GM21786 (cell line): ENCODE data around the gene DIAPH3.
A peak's percentile ranks its signal among the peaks of the same experiment; 100 is the strongest.

Source experiments
- ATAC-seq: cut with Tn5 transposase; IDR thresholded peaks from one replicate; pipeline ENCODE4 v1.9.1; 2021; ENCODE audit not compliant: unreplicated experiment

The DIAPH3 gene

DNA sequence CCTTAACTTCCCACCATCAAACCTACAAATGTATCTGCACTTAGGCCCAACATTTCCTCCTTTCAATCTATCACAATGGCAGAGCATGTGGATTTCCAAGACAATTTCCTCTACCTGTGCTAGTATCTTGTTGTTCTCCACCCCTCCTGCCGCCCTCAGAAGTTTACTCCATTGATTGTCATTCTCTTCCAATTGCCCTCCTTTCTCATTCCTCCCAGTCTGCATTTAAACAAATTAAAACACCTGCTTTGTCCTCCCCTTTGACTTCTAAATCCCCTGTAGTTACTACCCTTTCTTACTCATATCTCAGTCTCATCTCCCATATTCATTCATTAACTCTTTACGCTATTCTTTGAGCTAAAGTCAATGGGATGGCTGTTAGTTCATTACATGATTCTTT is 370.6 kb downstream of the DIAPH3 start:
- no peak for ATAC-seq

DNA sequence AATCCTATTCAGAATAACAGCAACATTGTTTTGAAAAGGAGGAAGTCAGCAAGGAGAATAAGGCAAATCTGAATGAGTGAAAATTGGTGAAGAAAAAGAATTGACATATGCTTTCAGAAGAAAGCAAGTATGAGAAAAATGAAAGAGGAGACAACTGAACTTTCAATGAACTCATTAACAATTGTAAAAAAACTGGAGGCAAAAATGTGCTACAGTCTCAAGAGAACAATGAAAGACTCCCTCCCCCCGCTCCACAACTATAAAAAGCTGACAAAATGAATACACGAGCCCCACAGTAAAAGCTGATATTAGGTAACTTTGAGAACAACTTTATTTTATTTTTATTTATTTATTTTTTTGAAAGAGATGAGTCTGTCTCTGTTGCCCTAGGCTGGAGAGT is 373.1 kb downstream of the DIAPH3 start:
- ATAC-seq: no peak

DNA sequence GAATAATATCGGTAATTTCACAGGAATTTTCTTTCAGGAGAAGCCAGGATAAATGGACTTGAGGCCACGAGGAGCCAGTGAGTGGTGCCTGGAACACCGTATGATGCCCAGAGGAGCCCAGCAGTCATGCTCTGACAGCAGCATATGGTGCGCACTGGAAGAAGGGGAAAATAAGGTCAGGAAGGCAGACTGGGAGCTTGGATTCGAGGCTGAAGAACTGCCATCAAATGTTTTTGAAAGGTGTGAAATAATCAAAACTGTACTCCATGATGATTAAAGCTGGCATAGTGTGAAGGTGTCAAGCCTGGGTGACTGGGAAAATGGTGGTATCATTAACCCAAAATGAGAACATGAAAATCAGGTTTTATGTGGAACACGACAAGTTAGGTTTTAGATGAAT is 374.2 kb downstream of the DIAPH3 start:
- ATAC-seq: no peak

DNA sequence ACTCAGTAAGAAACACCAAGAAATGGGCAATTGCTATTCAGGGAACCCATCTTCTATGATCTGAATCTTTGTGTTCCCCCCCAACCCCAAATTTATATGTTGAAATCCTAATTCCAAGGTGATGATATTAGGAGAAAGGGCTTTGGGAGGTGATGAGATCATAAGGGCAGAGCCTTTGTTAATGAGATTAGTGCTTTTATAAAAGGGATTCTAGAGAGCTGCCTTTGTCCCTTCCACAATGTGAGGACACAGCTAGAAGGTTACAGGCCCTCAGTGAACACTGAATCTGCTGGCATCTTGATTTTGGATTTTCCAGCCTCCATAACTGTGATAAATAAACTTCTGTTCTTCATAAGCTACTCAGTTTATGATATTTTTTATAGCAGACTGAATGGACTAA is 376.0 kb downstream of the DIAPH3 start:
- ATAC-seq: no peak

DNA sequence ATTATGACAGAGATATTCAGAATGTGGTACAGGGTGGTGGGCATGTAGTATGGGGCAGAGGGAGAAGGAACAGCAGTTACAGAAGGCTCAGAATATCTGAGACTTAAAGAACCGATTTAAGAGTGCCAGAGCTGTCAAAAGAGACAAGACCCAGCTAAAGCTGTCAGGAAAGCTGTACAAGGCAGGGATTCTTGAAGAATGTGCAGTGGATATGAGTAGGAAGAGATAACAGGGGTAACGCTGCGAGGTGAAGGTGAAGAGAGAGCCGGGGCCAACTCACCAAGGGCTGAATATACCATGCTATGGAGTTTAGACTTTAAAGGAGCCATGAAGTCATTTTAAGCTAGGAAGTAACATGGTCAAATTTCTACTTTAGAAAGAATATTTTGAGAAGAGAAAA is 381.0 kb downstream of the DIAPH3 start:
- no peak for ATAC-seq

DNA sequence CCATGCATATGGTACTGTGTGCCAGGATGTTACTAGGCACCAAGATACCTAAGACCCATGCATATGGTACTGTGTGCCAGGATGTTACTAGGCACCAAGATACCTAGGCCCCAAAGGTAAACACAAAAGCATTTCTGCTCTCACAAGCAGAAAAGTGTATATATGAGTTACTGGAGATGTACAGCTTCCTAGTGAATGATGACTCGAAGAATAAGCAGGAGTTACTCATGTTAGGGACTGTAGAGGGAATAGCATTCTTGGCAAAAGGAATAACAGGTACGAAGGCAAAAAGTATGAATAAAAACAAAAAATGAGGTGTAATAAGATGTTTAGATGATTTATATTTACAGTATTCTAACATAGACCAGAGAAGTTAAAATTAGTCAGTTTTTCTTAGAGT is 383.7 kb downstream of the DIAPH3 start:
- ATAC-seq: no peak

DNA sequence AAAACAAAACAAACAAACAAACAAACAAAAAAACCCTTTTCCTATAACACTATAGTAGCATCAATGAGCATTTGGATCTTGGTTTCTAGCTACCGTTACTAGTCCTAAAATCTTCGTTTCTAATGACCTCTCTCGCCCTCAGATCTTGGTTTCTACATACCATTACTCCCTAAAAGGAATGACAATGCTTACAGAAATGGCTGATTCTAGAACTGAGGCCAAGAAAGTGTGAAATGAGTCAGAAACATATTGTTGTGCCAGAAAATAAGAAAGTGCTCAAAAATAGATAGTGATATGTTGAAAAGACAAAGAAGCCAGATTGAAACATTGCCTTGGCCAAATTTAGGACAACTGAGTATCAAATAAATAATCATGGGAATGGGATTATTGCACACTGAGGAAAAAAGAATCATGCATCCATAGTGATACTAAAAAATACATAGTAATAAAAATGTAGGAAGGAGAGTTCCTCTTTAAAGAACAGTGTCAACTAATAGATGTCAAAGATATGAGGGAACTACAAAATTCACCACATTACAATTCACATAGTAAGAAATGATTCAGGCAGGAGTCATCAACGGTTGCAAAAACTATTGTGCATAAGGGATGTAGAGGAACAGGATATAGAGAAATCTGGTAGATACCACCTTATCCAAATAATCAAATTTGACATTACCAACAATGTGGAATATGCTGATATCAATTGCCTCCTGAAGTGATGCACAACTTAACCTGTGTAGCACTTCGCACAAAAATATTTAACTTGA is 386.6 kb downstream of the DIAPH3 start:
- no peak for ATAC-seq

DNA sequence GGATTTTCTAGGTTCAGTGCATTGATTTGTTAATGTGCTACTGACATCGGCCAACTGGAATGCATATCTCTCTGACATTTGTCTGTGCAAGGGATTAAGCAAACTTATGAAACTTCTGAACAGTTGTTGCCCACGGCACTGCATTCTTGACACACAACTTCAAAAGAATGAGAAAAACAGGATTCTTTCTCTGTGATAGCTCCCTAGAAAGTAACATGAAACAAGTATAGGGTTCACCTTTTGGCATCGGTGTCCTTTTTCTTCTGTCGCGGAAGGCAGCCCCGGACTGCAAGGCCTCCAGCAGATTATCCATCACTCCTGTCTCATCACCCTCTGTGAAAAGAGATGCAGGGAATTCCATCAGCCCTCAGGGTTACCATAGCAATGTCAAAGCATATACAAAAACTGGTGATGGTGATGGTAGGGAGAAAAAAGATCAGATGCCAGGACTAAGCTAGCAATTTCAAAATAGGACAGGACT is 389.2 kb downstream of the DIAPH3 start:
- no peak for ATAC-seq

DNA sequence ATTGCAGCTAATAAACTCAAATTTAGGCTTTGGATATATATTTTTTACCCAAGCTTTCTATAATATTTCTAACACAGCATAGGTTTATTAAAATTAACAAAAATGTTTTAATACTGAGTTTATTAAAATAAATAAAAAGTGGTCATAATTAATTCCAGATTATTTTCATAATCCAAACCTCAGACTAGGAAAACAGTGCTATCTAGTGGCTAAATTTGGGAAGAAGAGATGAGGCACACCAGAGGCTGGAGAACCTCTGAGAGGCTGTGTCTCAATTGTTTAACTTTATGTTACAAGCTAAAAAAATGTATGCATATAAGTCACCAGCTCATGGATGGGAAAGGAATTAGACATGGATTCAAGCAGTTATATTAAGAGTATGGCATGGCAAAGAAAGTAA is 392.5 kb downstream of the DIAPH3 start:
- no peak for ATAC-seq

DNA sequence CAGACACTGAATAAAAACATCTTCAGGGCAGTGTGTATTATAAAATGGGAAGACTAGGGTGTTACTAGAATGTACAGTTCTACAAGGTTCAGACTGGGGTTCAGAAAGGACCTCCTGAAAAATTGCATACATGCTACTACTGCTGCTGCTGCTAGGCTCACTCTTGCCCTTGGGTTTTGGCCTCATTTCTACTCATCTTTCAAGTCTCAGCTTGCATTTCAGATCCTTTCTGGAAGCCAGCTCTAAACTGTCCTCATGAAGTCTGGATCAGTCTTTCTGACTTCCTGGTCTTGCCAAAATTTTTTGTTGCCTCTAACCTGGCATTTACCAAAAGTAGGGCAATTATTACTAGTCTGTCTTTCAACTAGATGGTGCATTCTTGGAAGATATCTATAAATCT is 393.3 kb downstream of the DIAPH3 start:
- ATAC-seq: no peak

DNA sequence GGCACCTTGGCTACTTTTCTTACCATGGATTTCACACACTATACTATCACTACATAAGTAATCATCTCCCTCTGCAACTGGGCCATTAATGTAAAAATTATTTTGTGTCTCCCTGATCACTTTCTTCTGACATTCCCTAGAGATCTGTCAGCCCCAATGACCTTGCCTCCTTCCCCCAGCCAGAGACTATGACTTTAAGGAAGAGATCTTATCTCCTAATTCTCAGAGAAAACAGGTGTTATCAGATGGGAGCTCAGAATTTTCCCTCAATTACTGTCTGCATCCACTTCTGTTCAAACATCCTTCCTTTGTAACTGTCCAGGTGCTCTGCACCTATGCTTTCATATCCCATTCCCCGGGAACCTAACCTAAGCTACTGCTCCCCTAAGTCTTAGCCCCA is 397.5 kb downstream of the DIAPH3 start:
- no peak for ATAC-seq

DNA sequence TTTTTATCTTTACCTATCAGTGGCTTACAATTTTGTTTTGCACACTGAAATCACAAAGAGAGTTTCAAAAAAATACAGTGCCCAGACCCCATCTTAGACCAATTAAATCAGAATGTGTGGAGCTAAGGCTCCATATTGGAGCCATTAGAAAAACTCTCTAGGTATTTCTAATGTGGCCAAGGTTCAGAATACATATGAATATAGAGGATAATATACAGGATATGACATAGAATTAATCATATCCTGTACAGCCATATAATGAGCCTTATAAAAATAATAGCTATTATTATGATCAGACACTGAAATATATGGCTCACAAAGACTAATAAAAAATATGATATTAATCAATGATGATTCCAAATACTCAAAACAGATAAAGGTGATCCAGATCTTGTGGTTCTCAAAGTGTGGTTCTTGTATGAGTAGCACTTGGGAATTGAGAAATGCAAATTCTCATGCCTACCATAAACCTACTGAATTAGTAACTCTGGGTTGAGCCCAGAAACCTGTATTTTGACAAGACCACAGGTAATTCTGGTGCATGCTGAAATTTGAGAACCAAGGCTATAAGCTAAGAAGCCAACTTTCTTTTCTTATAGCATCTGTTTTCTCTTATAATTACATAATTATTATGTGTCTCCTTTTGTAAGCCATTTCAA is 408.0 kb downstream of the DIAPH3 start:
- ATAC-seq: peak; percentile 59

DNA sequence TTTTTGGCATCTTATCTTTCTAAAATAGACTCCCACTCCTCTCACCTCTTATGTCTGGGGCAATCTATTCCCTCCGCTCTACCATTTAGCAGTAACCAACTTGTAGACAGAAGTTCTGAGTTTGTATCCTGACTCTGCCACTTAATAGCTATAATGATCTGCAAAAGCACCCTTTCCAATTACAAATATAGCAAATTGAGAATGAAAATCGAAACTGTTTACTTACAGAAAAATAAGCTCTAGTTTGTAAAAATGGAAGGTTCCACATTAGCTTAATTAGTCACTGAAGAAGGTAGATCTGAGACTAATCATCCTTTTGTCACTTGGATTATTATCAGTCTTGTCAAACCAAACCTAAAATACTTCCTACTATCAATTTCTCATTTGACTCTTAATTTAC is 409.3 kb downstream of the DIAPH3 start:
- ATAC-seq: peak; percentile 45

DNA sequence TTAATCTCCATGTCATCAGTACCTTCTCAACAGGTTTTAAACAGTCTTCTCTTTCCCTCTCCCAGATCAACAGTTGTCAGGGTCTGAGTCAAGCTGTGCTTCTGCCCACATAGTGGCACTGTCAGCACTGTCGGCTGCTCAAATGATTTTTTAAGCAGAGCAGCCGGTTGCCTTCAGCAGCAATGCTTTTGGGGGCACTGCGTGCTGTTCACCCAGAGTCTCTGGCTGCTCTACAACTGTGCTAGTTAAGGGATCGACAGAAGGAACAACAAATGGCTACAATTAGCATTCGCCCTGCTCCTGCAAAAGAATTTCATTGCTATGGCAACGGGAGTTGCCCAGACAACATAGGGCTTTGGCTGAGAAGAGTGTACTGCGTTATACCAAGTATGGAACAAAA is 412.9 kb downstream of the DIAPH3 start:
- ATAC-seq: no peak

DNA sequence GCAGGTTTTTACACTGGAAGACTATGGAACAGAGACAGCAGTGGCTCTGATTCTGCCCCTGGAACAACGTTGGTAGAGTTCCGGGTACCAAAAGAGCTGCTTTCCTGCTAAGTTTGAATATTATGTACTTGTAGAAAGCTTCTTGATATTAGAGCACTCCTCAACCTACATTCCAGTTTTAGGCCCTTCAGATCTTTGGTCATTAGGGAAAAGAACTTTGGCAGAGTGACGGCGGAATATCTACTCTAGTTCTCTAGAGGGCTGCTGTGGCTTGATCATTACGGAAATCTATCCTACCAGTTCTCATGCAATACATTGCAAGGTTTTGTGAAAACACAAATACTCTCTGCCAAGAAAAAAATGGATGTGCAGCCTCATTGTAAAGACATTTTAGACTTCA is 415.7 kb downstream of the DIAPH3 start:
- no peak for ATAC-seq

DNA sequence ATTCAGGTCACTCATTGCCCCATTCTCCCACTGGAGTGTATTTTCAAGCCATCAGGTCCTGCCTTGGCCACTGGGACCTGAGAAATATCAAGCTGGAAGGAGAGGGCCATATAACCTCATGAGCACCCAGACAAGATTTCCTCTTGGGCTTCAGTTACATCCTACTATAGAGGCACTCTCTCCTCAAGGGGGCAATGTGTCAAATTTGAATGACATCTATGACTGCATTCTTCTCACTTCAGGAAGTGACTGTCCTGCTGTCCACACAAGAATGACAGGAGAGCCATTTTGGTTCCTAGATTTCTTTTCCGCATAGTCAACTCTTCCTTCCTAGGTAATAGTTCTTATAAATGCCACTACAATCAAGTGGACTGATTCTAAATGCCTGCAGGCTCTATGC is 416.2 kb downstream of the DIAPH3 start:
- ATAC-seq: peak; percentile 31

DNA sequence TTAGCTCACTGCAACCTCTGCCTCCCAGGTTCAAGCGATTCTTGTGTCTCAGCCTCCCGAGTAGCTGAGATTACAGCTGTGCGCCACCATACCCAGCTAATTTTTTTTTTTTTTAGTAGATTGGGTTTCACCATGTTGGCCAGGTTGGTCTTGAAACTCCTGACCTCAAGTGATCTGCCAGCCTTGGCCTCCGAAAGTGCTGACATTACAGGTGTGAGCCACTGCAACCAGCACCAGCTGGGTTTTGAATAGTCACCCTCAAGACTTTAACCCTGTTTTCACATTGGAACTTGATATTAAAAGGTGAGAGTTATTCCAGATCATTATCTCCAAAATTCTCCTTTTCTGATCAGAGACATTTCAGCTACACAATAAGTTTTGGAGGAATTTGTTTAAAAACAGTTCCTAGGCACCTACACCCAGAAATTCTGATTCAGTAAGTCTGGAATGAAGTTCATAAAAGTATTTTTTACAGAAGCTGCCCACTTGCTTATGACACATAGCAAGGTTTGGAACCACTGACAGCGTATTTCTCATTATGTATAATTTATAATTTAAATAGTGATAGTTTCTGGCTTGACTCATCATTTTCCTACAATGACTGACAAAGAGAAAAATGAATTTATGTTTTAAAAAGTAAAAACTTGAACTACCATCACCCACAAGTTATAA is 417.3 kb downstream of the DIAPH3 start:
- ATAC-seq: no peak

DNA sequence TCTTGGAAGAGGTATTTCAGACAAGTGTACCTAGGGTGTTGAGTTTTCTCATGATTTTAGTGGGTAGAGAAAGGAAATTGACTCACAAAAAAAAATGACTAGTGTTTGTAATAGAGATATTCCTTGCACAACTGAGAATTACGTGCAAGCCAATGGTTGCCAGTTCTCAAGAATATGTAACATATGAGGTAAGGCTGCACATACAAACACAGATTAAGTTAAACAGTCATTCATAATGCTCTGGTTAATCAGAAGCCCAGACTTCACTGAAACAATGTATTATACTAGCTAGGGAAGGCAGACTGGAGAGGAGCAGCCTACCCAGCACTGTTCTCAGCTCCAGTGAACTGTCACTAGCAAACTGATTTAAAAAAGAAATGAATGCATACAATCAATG is 418.3 kb downstream of the DIAPH3 start:
- peak; percentile 58 for ATAC-seq

DNA sequence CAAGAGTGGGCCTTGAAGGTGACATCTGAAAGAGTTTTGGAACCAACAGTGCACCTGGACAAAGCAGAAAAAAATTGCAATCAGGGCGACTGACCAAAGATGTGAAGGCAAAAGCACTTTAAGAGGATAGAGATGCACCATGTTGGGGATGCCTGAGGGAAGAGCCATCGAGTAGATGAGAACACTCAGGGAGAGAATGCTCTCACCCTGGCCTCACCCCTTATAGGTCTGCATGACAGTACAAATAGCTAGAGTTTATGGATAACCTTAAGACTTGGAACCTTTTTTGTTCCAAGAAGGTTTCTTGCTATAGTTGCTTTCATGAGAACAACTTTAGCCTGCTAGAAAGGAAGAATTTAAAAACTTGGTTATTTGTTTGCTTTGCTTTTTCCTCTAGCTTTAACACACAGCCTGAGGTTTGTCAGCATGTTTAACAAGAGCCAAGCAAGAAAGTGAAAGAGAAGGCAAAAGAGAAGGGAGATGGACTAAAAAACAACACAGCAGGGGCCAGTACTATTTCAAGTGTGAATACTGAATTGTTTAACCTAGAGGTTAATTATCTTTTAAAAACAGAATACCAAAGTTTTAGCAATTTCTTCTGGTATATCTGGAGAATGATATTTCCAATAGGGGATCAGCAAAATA is 418.9 kb downstream of the DIAPH3 start:
- peak; percentile 57 for ATAC-seq

DNA sequence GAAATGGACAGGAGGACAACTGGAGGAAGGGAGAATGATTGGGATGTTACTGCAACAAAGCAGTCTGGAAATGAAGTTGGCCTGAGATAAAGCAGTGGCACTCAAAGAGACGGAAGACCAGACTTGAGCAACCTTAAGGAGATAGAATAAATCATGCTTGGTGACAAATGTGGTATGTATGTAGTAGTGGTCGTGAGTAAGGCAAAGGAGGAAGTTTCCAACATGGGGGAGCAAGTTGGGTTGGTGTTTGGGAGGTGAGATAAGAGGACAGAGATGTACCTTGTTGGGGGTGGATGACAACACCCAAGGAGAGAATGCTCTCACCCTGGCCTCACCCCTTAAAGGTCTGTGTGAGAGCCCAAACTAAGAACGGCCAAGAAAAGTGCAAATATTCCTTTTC is 420.5 kb downstream of the DIAPH3 start:
- no peak for ATAC-seq

DNA sequence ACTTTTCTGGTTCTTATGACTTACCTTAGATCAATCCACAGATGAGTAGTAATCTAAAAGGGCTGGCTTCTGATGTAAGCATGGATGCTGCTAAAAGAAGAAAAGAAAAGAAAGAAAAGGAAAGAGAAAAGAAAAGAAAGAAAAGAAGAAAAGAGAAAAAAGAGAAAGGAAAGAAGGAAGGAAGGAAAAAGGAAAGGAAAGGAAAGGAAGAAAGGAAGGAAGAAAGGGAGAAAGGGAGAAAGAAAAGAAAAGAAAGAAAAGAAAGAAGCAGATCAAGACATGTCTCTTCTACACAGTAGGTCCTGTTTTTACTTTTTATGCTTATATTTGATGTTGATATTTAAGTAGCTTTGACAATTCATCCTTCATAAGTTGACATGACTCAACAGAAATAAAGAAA is 421.3 kb downstream of the DIAPH3 start:
- ATAC-seq: no peak

DNA sequence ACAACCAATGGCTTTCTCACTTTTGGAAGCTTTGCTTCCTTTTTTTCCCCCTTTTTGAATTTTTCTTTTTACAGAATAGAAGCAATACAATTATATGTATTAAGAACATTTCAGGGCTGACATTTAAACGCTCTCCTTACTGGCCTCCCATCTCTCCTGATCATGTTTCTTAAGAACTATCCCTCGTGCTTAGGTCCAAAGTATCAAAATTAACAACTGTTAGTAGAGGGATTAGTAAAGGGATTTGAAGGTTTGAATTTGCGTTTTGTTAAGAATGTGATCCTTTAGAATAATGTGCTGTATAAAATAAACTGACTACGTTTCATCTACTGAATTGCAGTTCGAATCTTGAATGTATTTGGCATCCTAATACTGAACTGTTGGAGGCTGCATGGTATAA is 424.8 kb downstream of the DIAPH3 start:
- no peak for ATAC-seq
